H1 (cell line): ENCODE results near the gene ELAVL2.

Experiments
- BACH1 ChIP-seq: IDR thresholded peaks from 2 replicates; pipeline ENCODE4 v1.6.1; 2012; ENCODE audit warnings: low read length, improper control_type of control experiment
- CEBPB ChIP-seq: IDR thresholded peaks from 2 replicates; pipeline ENCODE4 v1.6.1; 2012; ENCODE audit warnings: low read depth, low read length
- CTCF ChIP-seq, 3 experiments: IDR thresholded peaks; 1 replicate in 2 of 3; 2 replicates in 1 of 3; pipeline versions ENCODE4 v1.5.1 to v1.6.1; 2011; ENCODE audit warnings: low read length in 3 of 3, mild to moderate bottlenecking in 3 of 3, inconsistent platforms in 2 of 3, low read depth in 1 of 3, moderate library complexity in 1 of 3; ENCODE audit not compliant: insufficient read depth in 1 of 3; ENCODE audit errors: control extremely low read depth in 1 of 3
- EP300 ChIP-seq, 2 experiments: IDR thresholded peaks; 1 replicate in 1 of 2; 2 replicates in 1 of 2; pipeline ENCODE4 v1.6.1; 2011 to 2012; ENCODE audit warnings: low read depth in 2 of 2, low read length in 2 of 2, mild to moderate bottlenecking in 2 of 2, borderline replicate concordance in 1 of 2, inconsistent platforms in 1 of 2, moderate library complexity in 1 of 2
- JUND ChIP-seq: IDR thresholded peaks from 2 replicates; pipeline ENCODE4 v1.6.1; 2011; ENCODE audit warnings: mild to moderate bottlenecking, improper control_type of control experiment, low read length
- KDM1A ChIP-seq: fragments of 200-600, 300-600 bp; sonication (generic); IDR thresholded peaks from 2 replicates; pipeline ENCODE4 v1.7.1; 2016; ENCODE audit warnings: mild to moderate bottlenecking, low read length, borderline replicate concordance
- POLR2A ChIP-seq, 2 experiments: IDR thresholded peaks; 1 replicate in 1 of 2; 2 replicates in 1 of 2; pipeline ENCODE4 v1.6.1; 2011; ENCODE audit warnings: low read depth in 2 of 2, low read length in 2 of 2, mild to moderate bottlenecking in 2 of 2; ENCODE audit errors: control extremely low read depth in 1 of 2
- POLR2AphosphoS5 ChIP-seq: IDR thresholded peaks from 2 replicates; pipeline ENCODE4 v1.6.1; 2011; ENCODE audit warnings: low read depth, low read length
- POU5F1 ChIP-seq: IDR thresholded peaks from 2 replicates; pipeline ENCODE4 v1.6.1; 2011; ENCODE audit warnings: low read depth, mild to moderate bottlenecking, low read length, moderate library complexity
- RFX5 ChIP-seq: IDR thresholded peaks from 2 replicates; pipeline ENCODE4 v1.6.1; 2011; ENCODE audit warnings: low read depth, low read length, improper control_type of control experiment, borderline replicate concordance
- SIN3A ChIP-seq, 2 experiments: IDR thresholded peaks in 1 of 2; conservative IDR thresholded peaks in 1 of 2; 2 replicates each; pipeline ENCODE4 v1.6.1; 2011 to 2012; ENCODE audit warnings: low read length in 2 of 2, improper control_type of control experiment in 1 of 2, low read depth in 1 of 2, mild to moderate bottlenecking in 1 of 2
- SP1 ChIP-seq: IDR thresholded peaks from 2 replicates; pipeline ENCODE4 v1.6.1; 2011; ENCODE audit warnings: low read depth, low read length
- USF2 ChIP-seq: IDR thresholded peaks from 2 replicates; pipeline ENCODE4 v1.6.1; 2011; ENCODE audit warnings: low read length, improper control_type of control experiment

- no peak for TF ChIP-seq BACH1
- TF ChIP-seq EP300 (IDR thresholded peaks at IDR 0.05; ENCODE audit: borderline replicate concordance in 1 of 2, low read depth in 2 of 2, low read length in 2 of 2): no peak
- TF ChIP-seq CEBPB: no peak
- no peak for TF ChIP-seq POU5F1
- no peak for TF ChIP-seq KDM1A
- no peak for TF ChIP-seq POLR2AphosphoS5
- TF ChIP-seq JUND: no peak
- no peak for TF ChIP-seq POLR2A (IDR thresholded peaks at IDR 0.05; ENCODE audit: control extremely low read depth in 1 of 2, low read depth in 2 of 2, low read length in 2 of 2)
- no peak for TF ChIP-seq USF2
- no peak for TF ChIP-seq CTCF (IDR thresholded peaks at IDR 0.05; ENCODE audit: control extremely low read depth in 1 of 3, insufficient read depth in 1 of 3, low read depth in 1 of 3, low read length in 3 of 3)
- no peak for TF ChIP-seq RFX5
- TF ChIP-seq SP1: no peak
- no peak for TF ChIP-seq SIN3A (conservative IDR thresholded peaks at IDR 0.05 in 1 of 2, IDR thresholded peaks at IDR 0.05 in 1 of 2; ENCODE audit: low read depth in 1 of 2, low read length in 2 of 2)
These were observed 36.3 kb downstream of the ELAVL2 start for GRCh38 chr9:23789529-23790254.
